ENCODE results near the gene PPP4R3C.
"Not testable (repeated sequence)": the region's sequence is repeated elsewhere in the genome, so short reads cannot be mapped to it uniquely, and the experiment has no call there.

Gene PPP4R3C

GRCh38 chrX:27463187-27463586 lies at the start of gene PPP4R3C:
PPP4R3C (minus strand) TSS chrX:27463341; CDS start chrX:27463296, 45 bp downstream.
- DNase-seq: no peak

DNA sequence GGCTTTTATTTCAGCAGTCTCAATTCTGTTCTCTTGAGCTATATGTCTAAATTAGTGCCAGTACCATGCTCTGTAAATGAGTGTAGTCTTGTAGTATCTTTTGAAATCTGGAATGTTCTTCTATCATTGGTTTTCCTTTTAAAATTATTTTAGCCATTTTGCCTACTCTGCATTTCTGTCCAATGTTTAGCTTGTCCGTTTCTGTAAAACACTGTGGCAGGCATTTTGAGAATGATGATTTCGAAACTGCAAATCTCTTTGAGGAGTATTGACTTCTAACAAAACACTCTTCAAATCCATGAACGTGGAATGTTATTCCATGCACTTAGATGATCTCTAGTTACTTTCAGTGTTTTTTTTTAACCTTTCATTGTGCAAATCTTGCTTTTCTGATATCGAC lies 28.3 kb upstream of the PPP4R3C start:
- DNase-seq: no peak

DNA sequence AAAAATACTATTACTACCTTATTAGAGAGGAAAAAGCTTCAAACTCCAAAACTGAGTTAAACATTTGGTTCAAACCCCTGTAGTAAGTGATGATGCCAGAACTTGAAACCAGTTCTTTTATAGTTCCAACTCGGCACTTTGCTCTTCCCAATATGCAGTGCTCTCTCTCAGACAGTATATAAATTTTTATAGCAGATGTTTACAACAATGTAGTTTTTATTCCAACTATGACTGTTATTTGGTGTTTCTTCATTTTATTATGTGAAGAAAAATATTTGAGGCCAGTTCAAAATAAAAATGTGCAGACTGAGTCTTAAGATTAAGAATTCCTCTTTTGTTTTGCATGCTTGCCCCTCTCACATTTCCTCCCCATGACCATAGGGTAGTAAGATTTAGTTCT lies 2.9 kb upstream of the PPP4R3C start:
- no peak for DNase-seq

- DNase-seq: no peak
These were observed 1.9 kb upstream of the PPP4R3C start for GRCh38 chrX:27465036-27465435.

DNA sequence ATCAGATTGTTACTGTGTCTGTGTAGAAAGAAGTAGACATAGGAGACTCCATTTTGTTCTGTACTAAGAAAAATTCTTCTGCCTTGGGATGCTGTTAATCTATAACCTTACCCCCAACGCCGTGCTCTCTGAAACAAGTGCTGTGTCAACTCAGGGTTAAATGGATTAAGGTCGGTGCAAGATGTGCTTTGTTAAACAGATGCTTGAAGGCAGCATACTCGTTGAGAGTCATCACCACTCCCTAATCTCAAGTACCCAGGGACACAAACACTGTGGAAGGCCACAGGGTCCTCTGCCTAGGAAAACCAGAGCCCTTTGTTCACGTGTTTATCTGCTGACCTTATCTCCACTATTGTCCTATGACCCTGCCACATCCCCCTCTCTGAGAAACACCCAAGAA lies 4.0 kb downstream of the PPP4R3C start:
- DNase-seq: not testable (repeated sequence)

DNA sequence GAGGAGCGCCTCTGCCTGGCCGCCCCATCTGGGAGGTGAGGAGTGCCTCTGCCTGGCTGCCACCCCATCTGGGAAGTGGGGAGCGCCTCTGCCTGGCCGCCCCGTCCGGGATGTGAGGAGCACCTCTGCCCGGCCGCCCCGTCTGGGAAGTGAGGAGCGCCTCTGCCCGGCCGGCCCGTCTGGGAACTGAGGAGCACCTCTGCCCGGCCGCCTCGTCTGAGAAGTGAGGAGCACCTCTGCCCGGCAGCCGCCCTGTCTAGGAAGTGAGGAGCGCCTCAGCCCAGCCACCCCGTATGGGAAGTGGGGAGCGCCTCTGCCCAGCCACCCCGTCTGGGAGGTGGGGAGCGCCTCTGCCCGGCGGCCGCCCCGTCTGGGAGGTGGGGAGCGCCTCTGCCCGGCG lies 4.6 kb downstream of the PPP4R3C start:
- not testable (repeated sequence) for DNase-seq

- DNase-seq: no peak
These were observed 11.8 kb downstream of the PPP4R3C start for GRCh38 chrX:27451324-27451723.

- no peak for DNase-seq
These were observed 16.7 kb downstream of the PPP4R3C start for GRCh38 chrX:27446423-27446822.

GRCh38 chrX:27445438-27445837 lies 17.7 kb downstream of the PPP4R3C start:
- DNase-seq: no peak

DNA sequence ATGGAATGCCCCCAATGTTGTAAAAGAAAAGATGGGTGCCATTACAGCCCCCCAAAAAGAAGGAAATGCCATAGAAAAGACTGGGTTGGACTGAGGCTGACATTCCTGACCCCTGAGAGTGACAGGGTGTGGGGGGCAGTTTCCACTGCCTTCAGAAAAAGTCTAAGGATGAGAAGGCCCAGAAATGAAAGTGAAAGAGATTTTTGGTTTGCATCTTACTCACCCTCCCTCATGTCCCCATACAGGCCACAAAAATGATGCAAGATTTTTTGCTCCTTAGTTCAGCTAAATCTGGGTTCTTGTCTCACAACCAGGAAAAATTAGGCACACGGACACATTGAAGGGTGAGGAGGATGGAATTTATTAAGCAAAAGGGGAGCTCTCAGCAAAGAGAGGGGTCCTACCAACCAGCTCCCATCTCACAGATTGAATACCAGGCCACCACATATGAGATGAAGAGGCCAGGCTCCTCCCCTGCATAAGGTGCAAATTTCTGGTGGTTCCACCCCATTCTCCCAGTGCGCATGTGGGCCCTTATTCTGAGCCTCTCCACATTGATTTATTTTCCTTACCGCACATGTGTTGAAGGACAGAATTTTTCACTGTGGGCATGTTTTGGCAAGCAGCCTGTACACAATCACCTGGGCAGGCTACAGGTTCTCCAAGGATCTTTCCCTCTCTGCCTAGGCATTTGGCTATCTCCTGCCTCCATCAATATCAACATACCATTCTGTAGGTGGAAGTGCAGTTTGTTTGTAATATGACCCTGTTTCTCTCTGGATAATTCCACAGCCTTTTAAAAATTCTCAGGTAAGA lies 18.8 kb downstream of the PPP4R3C start:
- no peak for DNase-seq

DNA sequence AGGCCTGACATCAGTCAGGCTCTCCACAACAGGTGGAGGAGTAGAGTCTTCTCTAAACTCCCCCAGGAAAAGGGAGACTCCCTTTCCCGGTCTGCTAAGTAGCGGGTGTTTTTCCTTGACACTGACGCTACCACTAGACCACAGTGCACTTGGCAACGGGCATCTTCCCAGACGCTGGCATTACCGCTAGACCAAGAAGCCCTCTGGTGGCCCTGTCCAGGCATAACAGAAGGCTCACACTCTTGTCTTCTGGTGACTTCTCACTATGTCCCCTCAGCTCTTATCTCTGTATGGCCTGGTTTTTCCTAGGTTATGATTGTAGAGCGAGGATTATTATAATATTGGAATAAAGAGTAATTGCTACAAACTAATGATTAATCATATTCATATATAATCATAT lies 20.7 kb downstream of the PPP4R3C start:
- not testable (repeated sequence) for DNase-seq

DNA sequence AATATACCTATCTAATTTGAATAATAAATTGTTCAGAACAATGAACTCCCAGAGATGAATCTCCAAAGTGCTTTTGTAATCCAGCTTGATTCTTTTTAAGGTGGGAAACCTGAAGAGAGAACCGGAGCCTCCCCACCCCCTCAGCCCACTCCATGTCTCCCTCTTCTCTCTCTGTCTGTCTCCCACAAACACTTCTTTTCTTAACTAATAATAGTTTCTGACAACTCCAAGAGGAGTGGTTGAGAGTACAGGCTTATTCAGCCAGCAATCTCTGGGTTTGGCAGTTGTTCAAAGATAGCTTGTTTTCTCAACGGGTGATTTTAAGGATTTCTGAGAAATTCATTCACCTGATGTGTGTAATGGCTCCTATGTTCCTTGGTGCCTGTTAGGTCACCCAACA lies 23.4 kb downstream of the PPP4R3C start:
- no peak for DNase-seq

DNA sequence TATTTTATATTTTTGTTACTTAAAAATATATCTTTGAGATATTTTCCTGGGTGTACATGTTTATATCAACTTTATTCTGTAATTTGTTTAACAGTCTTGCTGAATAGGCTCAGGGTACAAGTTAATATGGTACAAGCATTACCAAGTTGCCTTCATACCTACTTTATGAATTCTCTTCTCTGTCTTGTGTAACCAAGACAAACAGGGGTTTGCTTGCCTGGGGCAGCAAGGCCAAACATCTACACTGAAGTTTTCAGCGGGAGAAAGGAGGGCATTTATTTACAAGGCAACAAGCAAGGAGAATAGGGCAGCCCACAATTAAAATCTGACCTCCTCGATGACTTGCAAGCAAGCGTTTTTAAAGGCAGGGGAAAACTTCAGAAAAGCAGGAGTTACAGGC lies 24.2 kb downstream of the PPP4R3C start:
- no peak for DNase-seq

DNA sequence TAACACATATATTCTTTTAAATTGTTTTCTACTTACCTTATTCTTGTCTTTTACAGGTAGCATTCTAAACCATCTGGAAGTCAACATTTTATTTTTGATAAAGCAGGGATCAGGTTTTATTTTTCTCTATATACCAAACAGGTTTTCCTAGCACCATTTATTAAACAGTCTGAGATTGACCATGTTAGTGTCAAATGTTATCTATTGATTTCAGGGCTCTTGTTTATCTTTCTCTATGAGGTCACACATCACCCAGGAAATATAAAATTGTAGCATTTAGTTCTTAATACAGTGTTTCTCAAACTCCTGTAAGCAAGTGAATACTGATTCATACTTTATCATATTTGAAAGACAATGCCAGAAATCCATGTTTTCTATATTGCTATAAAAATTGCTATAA lies 28.1 kb downstream of the PPP4R3C start:
- DNase-seq: no peak

Measured in NCI-H1092 treated with DMSO at 0.1 percent for 48 hours (cell line).